H1 (cell line): ENCODE measurements around the gene MLH3. TPM values are rescaled to one million over a fixed set of nuclear protein-coding genes. Genes with fewer than 3 reads are reported as not detected.

Experiments used
- CTCF ChIA-PET: fragments of 300-600 bp; sonication (Branson Sonifier 250); formaldehyde crosslinking; loops from one replicate; lab custom pipeline; 2021; ENCODE audit not compliant: partially characterized antibody; lab: Charles Lee
- POLR2A ChIA-PET: fragments of 300-600 bp; sonication (Branson Sonifier 250); formaldehyde crosslinking; loops from one replicate; lab custom pipeline; 2021; ENCODE audit warnings: inconsistent platforms; ENCODE audit not compliant: partially characterized antibody; lab: Charles Lee
- DNase-seq, 2 experiments: peaks; one replicate each; pipeline versions ENCODE4 v3.0.0 to v3.0.0-alpha.2; 2010 to 2022; ENCODE audit warnings: low spot score in 2 of 2, low read depth in 1 of 2, mixed read lengths in 1 of 2
- FAIRE-seq: peaks from 2 replicates; lab custom pipeline; 2011; peaks lifted over from hg19 to GRCh38; lab: Jason Lieb, UNC
- H2AFZ ChIP-seq: 2 replicates; pipeline ENCODE4 v1.8.1; 2012; ENCODE audit warnings: low read length, inconsistent platforms
- H2AK5ac ChIP-seq: 2 replicates; pipeline ENCODE4 v1.6.1; 2013; ENCODE audit warnings: low read depth, low read length
- H2BK120ac ChIP-seq: replicated peaks from 2 replicates; pipeline ENCODE3; 2013; ENCODE audit warnings: low read depth, low read length, inconsistent platforms
- H2BK12ac ChIP-seq: 2 replicates; pipeline ENCODE4 v1.6.1; 2013; ENCODE audit warnings: low read depth, low read length
- H2BK15ac ChIP-seq: 2 replicates; pipeline ENCODE4 v1.6.1; 2013; ENCODE audit warnings: low read length
- H2BK20ac ChIP-seq: 2 replicates; pipeline ENCODE4 v1.6.1; 2013; ENCODE audit warnings: low read length
- H2BK5ac ChIP-seq: 2 replicates; pipeline ENCODE4 v1.6.1; 2013; ENCODE audit warnings: low read depth, low read length
- H3K14ac ChIP-seq: 2 replicates; pipeline ENCODE4 v1.6.1; 2013; ENCODE audit warnings: inconsistent platforms; ENCODE audit not compliant: insufficient read length
- H3K18ac ChIP-seq: 2 replicates; pipeline ENCODE4 v1.6.1; 2013; ENCODE audit warnings: low read length; ENCODE audit errors: extremely low read depth
- H3K23ac ChIP-seq: 2 replicates; pipeline ENCODE4 v1.6.1; 2013; ENCODE audit warnings: inconsistent platforms; ENCODE audit not compliant: insufficient read length
- H3K23me2 ChIP-seq: 2 replicates; pipeline ENCODE4 v1.6.1; 2013; ENCODE audit warnings: low read depth, low read length
- H3K27ac ChIP-seq: 2 replicates; pipeline ENCODE4 v1.6.1; 2011; ENCODE audit warnings: low read depth, low read length, inconsistent platforms
- H3K27me3 ChIP-seq, 4 experiments: replicated peaks in 1 of 4; 1 replicate in 1 of 4; 2 replicates in 3 of 4; pipeline versions ENCODE4 v1.6.1 to v1.8.1; 2011 to 2013; ENCODE audit warnings: low read length in 3 of 4, mild to moderate bottlenecking in 3 of 4, inconsistent platforms in 2 of 4, mixed read lengths in 2 of 4, moderate library complexity in 1 of 4; ENCODE audit not compliant: control insufficient read depth in 3 of 4, insufficient read depth in 3 of 4; ENCODE audit errors: extremely low read depth in 1 of 4
- H3K36me3 ChIP-seq, 4 experiments: 2 replicates each; pipeline versions ENCODE4 v1.6.1 to v1.8.1; 2011 to 2013; ENCODE audit warnings: mild to moderate bottlenecking in 4 of 4, low read length in 3 of 4, moderate library complexity in 2 of 4, control low read depth in 1 of 4, inconsistent platforms in 1 of 4; ENCODE audit not compliant: insufficient read depth in 4 of 4, control insufficient read depth in 2 of 4
- H3K4ac ChIP-seq: replicated peaks from 2 replicates; pipeline ENCODE3; 2013; ENCODE audit warnings: low read length, low read depth, mixed read lengths, inconsistent platforms; ENCODE audit not compliant: insufficient read length
- H3K4me1 ChIP-seq, 4 experiments: replicated peaks in 1 of 4; 1 replicate in 1 of 4; 2 replicates in 3 of 4; pipeline versions ENCODE4 v1.6.1 to v1.8.1; 2011 to 2013; ENCODE audit warnings: low read length in 3 of 4, inconsistent platforms in 2 of 4, mixed read lengths in 1 of 4; ENCODE audit not compliant: insufficient read depth in 4 of 4, control insufficient read depth in 3 of 4
- H3K4me2 ChIP-seq, 2 experiments: 2 replicates each; pipeline versions ENCODE4 v1.6.1 to v1.8.1; 2011 to 2013; ENCODE audit warnings: low read depth in 2 of 2, low read length in 2 of 2, control low read depth in 1 of 2, inconsistent platforms in 1 of 2, mild to moderate bottlenecking in 1 of 2; ENCODE audit not compliant: insufficient read depth in 1 of 2
- H3K4me3 ChIP-seq, 4 experiments: fragments of 200-600, 300-600 bp in 1 of 4; sonication (generic), shearing (Covaris generic), sonication (Bioruptor Twin) in 1 of 4; 2 replicates each; pipeline versions ENCODE4 v1.5.1 to v1.8.1; 2011 to 2016; ENCODE audit warnings: low read length in 4 of 4, low read depth in 3 of 4, control low read depth in 2 of 4, inconsistent platforms in 2 of 4, mild to moderate bottlenecking in 2 of 4, mixed read lengths in 1 of 4, moderate library complexity in 1 of 4; ENCODE audit not compliant: insufficient read depth in 2 of 4; ENCODE audit errors: extremely low read depth in 1 of 4
- H3K56ac ChIP-seq: replicated peaks from 2 replicates; pipeline ENCODE3; 2013; ENCODE audit warnings: low read depth, mild to moderate bottlenecking, mixed read lengths, low read length, inconsistent platforms; ENCODE audit not compliant: insufficient read length
- H3K79me1 ChIP-seq: 2 replicates; pipeline ENCODE4 v1.6.1; 2013; ENCODE audit warnings: low read depth, low read length, control low read depth
- H3K79me2 ChIP-seq, 2 experiments: 2 replicates each; pipeline versions ENCODE4 v1.6.1 to v1.8.1; 2012 to 2013; ENCODE audit warnings: low read length in 2 of 2, mild to moderate bottlenecking in 2 of 2, inconsistent platforms in 1 of 2; ENCODE audit not compliant: insufficient read depth in 2 of 2, control insufficient read depth in 1 of 2
- H3K9ac ChIP-seq, 4 experiments: replicated peaks in 1 of 4; 1 replicate in 1 of 4; 2 replicates in 3 of 4; pipeline versions ENCODE4 v1.6.1 to v1.8.1; 2011 to 2013; ENCODE audit warnings: low read depth in 3 of 4, low read length in 3 of 4, control low read depth in 2 of 4, mild to moderate bottlenecking in 2 of 4, moderate library complexity in 2 of 4, inconsistent platforms in 1 of 4; ENCODE audit errors: extremely low read depth in 1 of 4
- H3K9me3 ChIP-seq, 2 experiments: 2 replicates each; pipeline versions ENCODE4 v1.6.1 to v1.8.1; 2012 to 2013; ENCODE audit warnings: mild to moderate bottlenecking in 2 of 2, moderate library complexity in 2 of 2, control low read depth in 1 of 2, inconsistent platforms in 1 of 2, low read depth in 1 of 2, low read length in 1 of 2, mixed read lengths in 1 of 2; ENCODE audit not compliant: insufficient read depth in 2 of 2
- H4K20me1 ChIP-seq, 2 experiments: replicated peaks in 1 of 2; 2 replicates each; pipeline versions ENCODE3 to v1.8.1; 2011 to 2013; ENCODE audit warnings: inconsistent platforms in 2 of 2, low read length in 2 of 2, mild to moderate bottlenecking in 1 of 2; ENCODE audit not compliant: insufficient read depth in 2 of 2, control insufficient read depth in 1 of 2
- H4K5ac ChIP-seq: 2 replicates; pipeline ENCODE4 v1.6.1; 2013; ENCODE audit warnings: low read length, low read depth, mixed read lengths, inconsistent platforms; ENCODE audit not compliant: insufficient read length
- H4K8ac ChIP-seq: 2 replicates; pipeline ENCODE4 v1.8.0; 2013; ENCODE audit warnings: mild to moderate bottlenecking, moderate library complexity, low read length, inconsistent platforms; ENCODE audit not compliant: insufficient read depth; ENCODE audit errors: extremely low read depth
- H4K91ac ChIP-seq: replicated peaks from 2 replicates; pipeline ENCODE3; 2013; ENCODE audit warnings: low read length, mixed read lengths, inconsistent platforms; ENCODE audit not compliant: insufficient read length
- ATF2 ChIP-seq: IDR thresholded peaks from 2 replicates; pipeline ENCODE4 v1.6.1; 2012; ENCODE audit warnings: low read length, inconsistent platforms
- CBX8 ChIP-seq: fragments of 300-800, 300-1000 bp; sonication (generic); IDR thresholded peaks from 2 replicates; pipeline ENCODE4 v1.7.1; 2016; ENCODE audit warnings: low read depth, low read length, borderline replicate concordance
- CHD1 ChIP-seq: IDR thresholded peaks from 2 replicates; pipeline ENCODE4 v1.6.1; 2012; ENCODE audit warnings: low read depth, low read length, improper control_type of control experiment
- CHD2 ChIP-seq: IDR thresholded peaks from 2 replicates; pipeline ENCODE4 v1.6.1; 2012; ENCODE audit warnings: low read length, improper control_type of control experiment
- HDAC6 ChIP-seq: IDR thresholded peaks from one replicate; pipeline ENCODE4 v1.7.1; 2012; ENCODE audit warnings: low read depth, mild to moderate bottlenecking, inconsistent platforms, low read length, moderate library complexity
- JUN ChIP-seq: IDR thresholded peaks from 2 replicates; pipeline ENCODE4 v1.6.1; 2011; ENCODE audit warnings: low read depth, mild to moderate bottlenecking, improper control_type of control experiment, low read length
- RFX5 ChIP-seq: IDR thresholded peaks from 2 replicates; pipeline ENCODE4 v1.6.1; 2011; ENCODE audit warnings: low read depth, low read length, improper control_type of control experiment, borderline replicate concordance
- RNF2 ChIP-seq: fragments of 200-900, 300-1000 bp; sonication (generic); IDR thresholded peaks from 2 replicates; pipeline ENCODE4 v1.7.1; 2016; ENCODE audit warnings: borderline replicate concordance, low read depth, mild to moderate bottlenecking, antibody characterized with exemption, low read length; ENCODE audit not compliant: poor library complexity, severe bottlenecking; ENCODE audit errors: missing control alignments
- WGBS, 2 experiments: shearing (Covaris generic) in 1 of 2; methylation state at CpG; one replicate each; pipeline versions ENCODE4 v1.1.6 to v1.1.7; 2013 to 2015; ENCODE audit warnings: low lambda C conversion rate in 2 of 2, mixed read lengths in 2 of 2, inconsistent platforms in 1 of 2, low coverage in 1 of 2, missing lambda C conversion rate in 1 of 2; ENCODE audit not compliant: insufficient replicate concordance in 2 of 2, insufficient coverage in 1 of 2, insufficient read length in 1 of 2; ENCODE audit errors: extremely low coverage in 1 of 2, missing lambda C conversion rate in 1 of 2; 5-methylcytosine and 5-hydroxymethylcytosine counted together
- polyA plus RNA-seq, 7 experiments: library from polyadenylated mRNA; depleted of rRNA in 3 of 7; stranded (reverse) in 5 of 7; unstranded in 2 of 7; fragments of >200 nt in 5 of 7; fragments of 200-250 nt in 2 of 7; gene quantifications; 1 replicate in 5 of 7; 2 replicates in 1 of 7; 4 replicates in 1 of 7; pipeline versions ENCODE4 v1.2.1 to v1.2.3, GENCODE V29; 2011 to 2013; ENCODE audit warnings: missing spikeins in 2 of 7, mixed read lengths in 2 of 7
- total RNA-seq: library from RNA; stranded (reverse); fragmentation: NEBNext Ultra II Directional; extraction: Animal tissue kit (Norgen Biotek cat#: 25700); gene quantifications from 2 replicates; pipeline ENCODE4 v1.2.1, GENCODE V29; 2021
- TF ChIP-seq, protein P1 (sequence below): IDR thresholded peaks from 2 replicates; pipeline ENCODE4 v1.6.1; 2011; ENCODE audit warnings: low read length, improper control_type of control experiment

The MLH3 gene
- total and polyA plus RNA-seq, 2 of the 8 experiments (the other 6 are each of a cell fraction or from before 2014, with no cell fraction given), result 9.3 to 20.1 TPM

DNA sequence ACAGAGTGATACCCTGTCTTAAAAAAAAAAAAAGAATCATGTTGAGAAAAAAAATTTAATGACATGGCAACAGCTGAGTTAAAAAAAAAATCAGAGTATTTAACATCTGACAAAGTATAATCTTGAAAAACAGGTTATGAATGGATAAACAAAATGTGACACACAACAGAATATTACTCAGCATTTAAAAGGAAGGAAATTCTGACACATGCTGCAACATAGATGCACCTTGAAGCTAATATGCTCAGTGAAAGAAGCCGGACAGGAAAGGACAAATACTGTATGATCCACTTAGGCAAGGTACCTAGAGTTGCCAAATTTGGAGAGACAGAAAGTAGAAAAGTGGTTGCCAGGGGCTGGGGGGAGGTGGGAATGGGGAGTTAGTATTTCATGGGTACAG is 67.9 kb downstream of the MLH3 start:
- Histone ChIP-seq H3K14ac (no peak overlapping the region), H3K4ac (no peak overlapping the region), H3K4me1 (peaks cover 0 to 30% (median 24%) of the 10 kb centered on the region in 4 experiments; a peak in 6 of 7 replicates), H3K9ac (no peak overlapping the region), H3K4me3 (no peak overlapping the region), H2BK20ac (no peak overlapping the region), H3K4me2 (no peak overlapping the region), H3K56ac (no peak overlapping the region), H3K9me3 (no peaks in the 10 kb centered on the region), H3K23ac (no peak overlapping the region), H2BK5ac (no peak overlapping the region), H2BK12ac (no peak overlapping the region), H3K79me1 (no peaks in the 10 kb centered on the region), H4K8ac (no peak overlapping the region), H2AFZ (no peak overlapping the region), H3K36me3 (no peaks in the 10 kb centered on the region), H4K91ac (no peak overlapping the region), H3K27ac (no peak overlapping the region), H3K27me3 (peaks cover 0 to 2% (median 0%) of the 10 kb centered on the region in 4 experiments; a peak in 1 of 7 replicates), H2BK120ac (no peak overlapping the region), H3K79me2 (no peaks in the 10 kb centered on the region), H3K23me2 (no peaks in the 10 kb centered on the region), H4K5ac (no peak overlapping the region), H3K18ac (no peak overlapping the region), H4K20me1 (no peaks in the 10 kb centered on the region), H2AK5ac (no peak overlapping the region), H2BK15ac (no peak overlapping the region)
- CTCF ChIA-PET, result interaction anchor here (0.7 to 1.5 kb wide), 7 partner anchors 9 to 78 kb away, joined by 3 to 7 read pairs (median 3); no protein-coding TSS in a partner anchor
- POLR2A ChIA-PET, result no interaction called here
- TF ChIP-seq CBX8 (no peak), JUN (no peak), CHD2 (no peak), HDAC6 (no peak), RFX5 (no peak), RNF2 (no peak), CHD1 (no peak), ATF2 (no peak)
- TF ChIP-seq, protein P1, sequence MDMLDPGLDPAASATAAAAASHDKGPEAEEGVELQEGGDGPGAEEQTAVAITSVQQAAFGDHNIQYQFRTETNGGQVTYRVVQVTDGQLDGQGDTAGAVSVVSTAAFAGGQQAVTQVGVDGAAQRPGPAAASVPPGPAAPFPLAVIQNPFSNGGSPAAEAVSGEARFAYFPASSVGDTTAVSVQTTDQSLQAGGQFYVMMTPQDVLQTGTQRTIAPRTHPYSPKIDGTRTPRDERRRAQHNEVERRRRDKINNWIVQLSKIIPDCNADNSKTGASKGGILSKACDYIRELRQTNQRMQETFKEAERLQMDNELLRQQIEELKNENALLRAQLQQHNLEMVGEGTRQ, result no peak
- WGBS, 2 experiments, result 63% methylated on average over 1 of the region's 1 CpG; no CpG with 5 or more reads in 1 of the 2 experiments
- DNase-seq (no peak), FAIRE-seq (no peak)
